ENCODE results near the gene LRRC8A.
A peak's percentile ranks its signal among the peaks of the same experiment; 100 is the strongest.
"Not testable (repeated sequence)": the region's sequence is repeated elsewhere in the genome, so short reads cannot be mapped to it uniquely, and the experiment has no call there.

Gene LRRC8A

DNA sequence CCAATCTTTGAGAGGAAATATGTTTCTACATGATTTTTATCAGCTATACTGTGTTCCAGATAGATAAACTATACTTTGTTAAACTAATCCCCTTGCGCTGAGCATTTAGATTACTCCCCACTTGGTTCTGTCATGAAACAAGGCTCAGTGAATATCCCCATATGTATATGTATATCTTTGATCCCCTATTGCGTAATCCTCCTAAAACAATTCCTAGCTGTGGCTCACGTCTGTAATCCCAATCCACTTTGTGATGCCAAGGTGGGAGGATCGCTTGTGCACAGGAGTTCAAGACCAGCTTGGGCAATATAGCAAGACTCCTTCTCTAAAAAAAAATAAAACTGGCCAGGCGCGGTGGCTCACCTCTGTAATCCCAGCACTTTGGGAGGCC, 41.6 kb downstream of the LRRC8A start:
- no peak for DNase-seq

GRCh38 chr9:128927731-128928411, 45.9 kb downstream of the LRRC8A start:
- peak; percentile 17 for DNase-seq

GRCh38 chr9:128928624-128929023, 46.7 kb downstream of the LRRC8A start:
- DNase-seq: no peak

- no peak for DNase-seq
These were observed 47.6 kb downstream of the LRRC8A start for GRCh38 chr9:128929560-128929959.

DNA sequence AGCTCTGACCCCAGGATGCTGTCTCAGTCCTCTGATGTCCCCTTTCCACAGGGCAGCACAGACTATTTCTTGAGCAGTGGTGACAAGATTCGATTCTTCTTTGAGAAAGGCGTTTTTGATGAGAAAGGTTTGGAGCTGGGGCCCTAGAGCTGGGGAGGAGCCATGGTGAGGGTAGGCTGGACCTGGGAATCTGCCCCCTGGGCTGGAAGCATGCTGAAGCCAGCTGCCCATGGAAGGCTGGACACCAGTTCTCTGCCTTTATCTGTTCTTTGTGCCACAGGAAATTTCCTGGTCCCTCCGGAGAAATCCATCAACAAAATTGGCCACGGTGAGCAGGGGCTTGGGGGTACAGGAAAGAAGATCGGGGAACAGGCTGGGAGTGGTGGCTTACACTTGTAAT, 51.8 kb downstream of the LRRC8A start:
- no peak for DNase-seq

- DNase-seq: no peak
These were observed 54.4 kb downstream of the LRRC8A start for GRCh38 chr9:128936171-128936865.

GRCh38 chr9:128937310-128938165, 55.6 kb downstream of the LRRC8A start:
- no peak for DNase-seq

- DNase-seq: no peak
These were observed 58.5 kb downstream of the LRRC8A start for GRCh38 chr9:128940271-128940921.

DNA sequence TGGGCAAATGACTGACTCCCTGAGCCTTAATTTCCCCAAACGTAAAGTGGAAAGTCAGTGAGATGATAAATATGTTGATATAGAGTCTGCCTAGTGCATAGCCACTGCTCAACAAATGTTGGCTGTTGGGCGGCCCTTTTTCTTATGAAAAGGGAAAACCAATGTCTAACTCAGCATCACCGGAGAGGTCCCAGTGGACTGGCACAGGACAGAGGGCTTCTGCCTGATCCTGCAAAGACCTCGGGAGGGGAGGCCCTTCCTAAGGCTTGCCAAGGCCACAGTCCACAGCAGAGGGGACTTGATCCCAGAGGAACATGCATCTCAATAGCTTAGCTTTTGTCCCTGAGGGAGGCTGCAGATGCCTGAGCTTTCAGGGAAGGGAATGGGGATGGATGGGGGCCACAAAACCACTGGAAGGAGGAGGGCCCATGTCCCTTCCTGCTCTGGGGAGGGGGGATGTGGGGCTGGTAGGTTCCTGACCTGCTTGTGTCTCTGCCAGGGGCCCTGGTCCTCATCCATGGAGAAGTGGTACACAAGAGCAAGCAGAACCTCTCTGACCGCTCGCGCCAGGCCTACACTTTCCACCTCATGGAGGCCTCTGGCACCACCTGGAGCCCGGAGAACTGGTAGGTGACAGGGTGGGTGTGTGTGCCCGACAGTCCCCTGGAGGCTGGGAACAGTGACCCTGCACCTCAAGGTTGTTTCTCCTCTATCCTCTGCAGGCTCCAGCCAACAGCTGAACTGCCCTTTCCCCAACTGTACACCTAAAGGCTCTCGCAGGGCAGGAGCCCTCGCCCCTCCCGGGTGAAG, 59.2 kb downstream of the LRRC8A start:
- no peak for DNase-seq

DNA sequence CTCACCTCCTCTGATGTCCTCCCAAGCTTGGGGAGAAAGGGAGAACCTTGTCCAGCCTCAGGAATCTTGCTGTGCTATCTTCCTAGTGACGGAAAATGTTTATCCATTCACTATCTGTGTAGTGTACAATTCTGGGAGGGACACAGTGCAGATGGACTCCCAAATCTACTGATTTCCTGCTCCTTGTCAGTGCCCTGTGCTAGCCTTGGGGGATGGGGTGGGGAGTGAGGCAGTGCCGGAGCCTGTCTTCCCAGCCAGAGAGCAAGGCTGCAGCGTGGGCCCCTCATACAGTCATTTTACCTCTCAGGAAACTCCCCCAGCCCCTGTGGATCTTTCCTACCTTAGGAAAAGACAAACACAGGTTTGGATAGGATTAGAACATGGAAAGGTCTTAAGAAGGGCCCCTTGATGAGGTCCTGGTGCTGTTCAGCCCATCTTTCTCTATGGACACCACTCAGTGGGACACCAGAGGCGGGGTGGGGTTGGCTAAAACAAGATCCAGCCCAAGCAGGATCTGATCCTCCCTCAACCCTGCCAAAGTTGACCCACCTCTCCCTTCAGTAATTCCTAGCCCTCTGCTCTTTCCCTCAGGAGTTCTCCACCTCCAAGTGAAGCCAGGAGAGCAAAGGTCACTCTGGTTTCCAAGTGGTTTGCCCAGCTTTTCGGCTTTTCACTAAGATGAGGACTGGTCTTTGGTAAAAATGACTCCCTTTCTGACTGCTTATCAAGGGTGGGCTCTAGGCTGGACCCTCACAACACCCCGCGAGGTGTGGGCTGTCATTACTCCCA, 62.1 kb downstream of the LRRC8A start:
- DNase-seq: no peak

DNA sequence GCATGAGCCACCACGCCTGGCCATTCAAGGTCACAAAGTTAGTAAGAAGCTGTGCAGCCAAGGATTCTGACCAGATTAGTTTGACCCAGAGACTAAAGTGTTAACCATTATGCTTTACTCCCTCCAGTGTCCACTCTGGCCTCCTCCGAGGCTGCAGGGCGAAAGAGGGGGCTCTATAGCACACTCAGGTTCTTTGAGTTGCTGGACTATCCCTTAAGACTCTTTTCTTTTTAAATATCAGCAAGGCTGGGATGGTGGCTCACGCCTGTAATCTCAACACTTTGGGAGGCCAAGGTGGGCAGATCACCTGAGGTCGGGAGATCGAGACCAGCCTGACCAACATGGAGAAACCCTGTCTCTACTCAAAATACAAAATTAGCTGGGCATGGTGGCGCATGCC, 63.0 kb downstream of the LRRC8A start:
- DNase-seq: not testable (repeated sequence)

DNA sequence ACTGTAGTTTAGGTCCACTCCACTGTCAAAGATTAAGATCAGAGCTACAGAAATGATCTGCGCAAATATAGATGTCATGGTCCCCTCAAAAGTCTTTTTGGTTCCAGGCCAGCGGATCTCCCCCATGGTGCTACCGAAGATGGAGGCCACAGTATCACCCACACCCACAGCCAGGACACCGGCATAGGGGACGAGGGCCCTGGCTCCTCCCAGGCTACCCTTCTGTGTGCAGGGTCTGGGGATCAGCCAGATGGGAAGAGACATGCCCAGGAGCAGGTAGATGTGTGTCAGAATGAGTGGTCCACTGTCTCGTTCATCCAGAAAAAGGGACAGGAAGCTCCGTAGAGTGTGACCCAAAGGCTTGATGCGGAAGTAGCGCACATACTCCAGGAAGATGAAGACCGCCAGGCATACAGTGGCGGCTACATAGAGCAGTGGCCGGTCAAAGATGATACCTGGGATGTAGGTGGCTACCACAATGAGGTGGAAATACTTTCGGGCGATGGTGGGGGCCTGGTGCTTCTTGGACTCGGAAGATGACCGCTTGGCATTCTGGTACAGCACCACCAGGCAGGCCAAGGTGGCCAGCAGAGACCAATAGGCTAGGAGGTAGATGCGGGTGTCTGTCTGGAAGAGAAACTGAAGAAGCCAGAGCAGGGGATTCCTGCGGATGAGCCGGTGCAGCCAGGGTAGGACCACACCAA, 64.0 kb downstream of the LRRC8A start:
- no peak for DNase-seq

GRCh38 chr9:128946571-128947276, 64.8 kb downstream of the LRRC8A start:
- no peak for DNase-seq

- DNase-seq: no peak
These were observed 65.3 kb downstream of the LRRC8A start for GRCh38 chr9:128947277-128947526.

GRCh38 chr9:128947527-128948301, 65.8 kb downstream of the LRRC8A start, which contains the start of the genes DOLK and NUP188:
DOLK (minus strand) TSS chr9:128947603; CDS start chr9:128947303, 300 bp downstream.
NUP188 (plus strand) TSS chr9:128947699; CDS start chr9:128947720, 21 bp downstream.
- peak; percentile 54 for DNase-seq

- not testable (repeated sequence) for DNase-seq
These were observed 79.5 kb downstream of the LRRC8A start for GRCh38 chr9:128961403-128961802.
